HG03139 (cell line): Measurements from ENCODE around the gene POLG2.
"Not testable (repeated sequence)": the region's sequence is repeated elsewhere in the genome, so short reads cannot be mapped to it uniquely, and the experiment has no call there.

Experiments
- ATAC-seq: cut with Tn5 transposase; IDR thresholded peaks from one replicate; pipeline ENCODE4 v1.9.1; 2021; ENCODE audit not compliant: unreplicated experiment

The POLG2 gene

DNA sequence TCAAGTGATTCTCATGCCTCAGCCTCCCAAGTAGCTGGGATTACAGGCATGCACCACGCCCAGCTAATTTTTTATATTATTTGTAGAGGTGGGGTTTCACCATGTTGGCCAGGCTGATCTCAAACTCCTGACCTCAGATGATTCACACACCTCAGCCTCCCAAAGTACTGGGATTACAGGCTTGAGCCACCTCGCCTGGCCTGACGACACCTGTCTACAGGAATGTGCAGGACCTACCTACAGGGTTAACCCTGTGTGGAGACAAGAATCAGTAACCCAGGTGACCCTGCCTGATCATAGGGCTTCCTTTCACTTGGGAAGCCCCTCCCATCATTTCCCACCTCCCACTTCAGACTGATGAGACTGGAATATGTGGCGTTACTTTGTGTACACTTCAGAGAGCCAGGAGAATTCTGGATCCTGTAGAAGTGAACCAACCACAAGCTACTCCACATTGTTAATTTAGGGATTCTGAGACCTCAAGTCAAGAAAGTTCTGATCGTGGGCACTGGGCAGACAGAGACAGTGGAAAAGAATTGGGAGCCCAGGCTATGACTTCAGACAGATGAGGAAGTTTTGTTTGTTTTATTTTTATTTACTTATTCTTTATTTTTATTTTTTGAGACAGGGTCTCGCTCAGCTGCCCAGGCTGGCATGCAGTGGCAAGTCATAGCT lies 53.6 kb downstream of the POLG2 start:
- ATAC-seq: no peak

GRCh38 chr17:64442541-64442971 lies 54.3 kb downstream of the POLG2 start:
- ATAC-seq: no peak

- no peak for ATAC-seq
These were observed 54.9 kb downstream of the POLG2 start for GRCh38 chr17:64441772-64442540.

DNA sequence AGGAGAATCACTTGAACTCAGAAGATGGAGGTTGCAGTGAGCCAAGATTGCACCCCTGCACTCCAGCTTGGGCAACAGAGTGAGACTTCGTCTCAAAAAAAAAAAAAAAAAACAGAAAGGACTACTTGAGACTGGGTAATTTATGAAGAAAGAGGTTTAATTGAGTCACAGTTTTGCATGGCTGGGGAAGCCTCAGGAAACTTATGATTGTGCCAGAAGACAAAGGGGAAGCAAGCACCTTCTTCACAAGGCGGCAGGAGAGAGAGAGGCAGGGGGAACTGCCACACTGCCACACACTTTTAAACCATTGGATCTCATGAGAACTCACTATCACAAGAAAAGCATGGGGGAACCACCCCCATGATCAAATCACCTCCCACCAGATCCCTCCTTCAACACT lies 56.9 kb downstream of the POLG2 start:
- no peak for ATAC-seq

GRCh38 chr17:64439521-64439920 lies 57.3 kb downstream of the POLG2 start:
- ATAC-seq: not testable (repeated sequence)

DNA sequence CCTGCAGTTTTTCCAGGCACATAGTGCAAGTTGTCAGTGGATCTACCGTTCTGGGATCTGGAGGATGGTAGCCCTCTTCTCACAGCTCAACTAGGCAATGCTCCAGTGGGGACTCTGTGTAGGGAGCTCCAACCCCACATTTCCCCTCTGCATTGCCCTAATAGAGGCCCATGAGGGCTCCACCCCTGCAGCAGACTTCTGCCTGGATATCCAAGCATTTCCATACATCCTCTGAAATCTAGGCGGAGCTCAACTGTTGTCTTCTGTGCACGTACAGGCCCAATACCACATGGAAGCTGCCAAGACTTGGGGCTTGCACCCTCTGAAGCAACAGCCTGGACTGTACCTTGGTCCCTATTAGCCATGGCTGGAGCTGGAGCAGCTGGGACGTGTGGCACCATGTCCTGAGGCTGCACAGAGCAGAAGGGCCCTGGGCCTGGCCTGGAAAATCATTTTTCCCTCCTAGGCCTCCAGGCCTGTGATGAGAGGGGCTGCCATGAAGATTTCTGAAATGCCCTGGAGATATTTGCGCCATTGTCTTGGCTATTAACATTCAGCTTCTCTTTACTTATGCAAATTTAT lies 58.8 kb downstream of the POLG2 start:
- no peak for ATAC-seq

DNA sequence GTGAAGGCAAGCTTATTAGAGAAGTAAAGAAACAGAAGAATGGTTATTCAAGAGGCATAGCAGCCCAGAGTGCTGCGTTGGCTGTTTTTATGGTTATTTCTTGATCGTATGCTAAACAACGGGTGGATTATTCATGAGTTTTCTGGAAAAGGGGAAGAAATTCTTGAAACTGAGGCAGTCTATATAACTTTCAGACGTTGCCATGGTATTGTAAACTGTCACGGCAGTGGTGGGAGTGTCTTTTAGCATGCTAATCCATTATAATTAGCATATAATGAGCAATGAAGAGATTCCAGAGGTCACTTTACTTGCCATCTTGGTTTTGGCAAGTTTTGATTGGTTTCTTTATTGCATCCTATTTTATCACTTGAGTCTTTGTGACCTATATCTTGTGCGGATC lies 65.3 kb downstream of the POLG2 start:
- ATAC-seq: no peak

DNA sequence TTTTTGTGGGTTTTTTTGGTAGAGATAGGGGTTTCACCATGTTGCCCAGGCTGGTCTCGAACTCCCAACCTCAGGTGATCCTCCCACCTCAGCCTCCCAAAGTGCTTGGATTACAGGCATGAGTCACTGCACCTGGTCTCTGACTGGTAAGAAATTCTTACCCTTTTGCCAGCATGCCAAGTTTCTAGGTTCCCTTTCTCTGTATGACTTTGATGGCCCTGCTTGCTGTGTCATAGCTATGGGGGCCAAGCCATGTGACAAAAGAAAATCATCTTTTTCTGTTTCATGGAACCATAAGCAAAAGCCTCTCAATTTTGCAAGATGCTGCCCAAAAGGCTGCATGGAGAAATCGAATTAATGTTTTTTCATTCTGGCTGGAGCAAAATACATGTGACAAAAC lies 66.8 kb downstream of the POLG2 start:
- ATAC-seq: not testable (repeated sequence)

GRCh38 chr17:64428406-64428805 lies 68.4 kb downstream of the POLG2 start:
- ATAC-seq: no peak
